CD4-positive, CD25-positive, alpha-beta regulatory T cell (primary cell): Measurements from ENCODE around the gene IL10RA. TPM values are rescaled to one million over a fixed set of nuclear protein-coding genes. Genes with fewer than 3 reads are reported as not detected.
A peak's percentile ranks its signal among the peaks of the same experiment; 100 is the strongest.

Experiments used
- ATAC-seq, 2 donors: fragments of 150-1000 bp; cut with Tn5 transposase; one replicate each; pipeline ENCODE4 v1.10.0; 2021; ENCODE audit warnings: low read depth in 2 of 2, moderate number of reproducible peaks in 2 of 2, moderate library complexity in 1 of 2
- DNase-seq, 3 donors: peaks; one replicate each; pipeline versions ENCODE4 v3.0.0 to v3.0.0-alpha.2; 2012 to 2022; ENCODE audit warnings: mixed read lengths in 1 of 3
- H3K27ac ChIP-seq: one replicate; pipeline ENCODE4 v1.7.0; 2013; ENCODE audit warnings: mild to moderate bottlenecking, low read length; ENCODE audit not compliant: insufficient read depth, poor library complexity, severe bottlenecking
- H3K27me3 ChIP-seq: one replicate; pipeline ENCODE4 v1.7.0; 2013; ENCODE audit warnings: low read length; ENCODE audit not compliant: control insufficient read depth, insufficient read depth
- H3K36me3 ChIP-seq: one replicate; pipeline ENCODE4 v1.7.0; 2013; ENCODE audit warnings: mild to moderate bottlenecking, low read length, moderate library complexity; ENCODE audit not compliant: control insufficient read depth, insufficient read depth
- H3K4me1 ChIP-seq: 2 replicates; pipeline ENCODE4 v1.7.0; 2013; ENCODE audit warnings: mild to moderate bottlenecking, low read length; ENCODE audit not compliant: insufficient read depth, control insufficient read depth, poor library complexity, severe bottlenecking
- H3K4me3 ChIP-seq: one replicate; pipeline ENCODE4 v1.7.0; 2013; ENCODE audit warnings: low read depth, mild to moderate bottlenecking, low read length, moderate library complexity
- H3K9me3 ChIP-seq, 2 experiments: 1 replicate in 1 of 2; 2 replicates in 1 of 2; pipeline ENCODE4 v1.7.0; 2013; ENCODE audit warnings: low read length in 2 of 2, mild to moderate bottlenecking in 1 of 2, moderate library complexity in 1 of 2; ENCODE audit not compliant: control insufficient read depth in 2 of 2
- H3K27ac Mint-ChIP-seq, 3 donors: one replicate each; pipeline ENCODE4 v1.8.0; 2020 to 2022; ENCODE audit warnings: mild to moderate bottlenecking in 3 of 3, mixed read lengths in 3 of 3, moderate library complexity in 2 of 3
- H3K27me3 Mint-ChIP-seq: one replicate; pipeline ENCODE4 v1.8.0; 2022; ENCODE audit warnings: mild to moderate bottlenecking, mixed read lengths
- H3K36me3 Mint-ChIP-seq: one replicate; pipeline ENCODE4 v1.8.0; 2020; ENCODE audit warnings: mixed read lengths
- H3K4me1 Mint-ChIP-seq, 4 donors: one replicate each; pipeline ENCODE4 v1.8.0; 2020 to 2022; ENCODE audit warnings: mixed read lengths in 4 of 4, mild to moderate bottlenecking in 1 of 4
- H3K4me3 Mint-ChIP-seq, 4 donors: one replicate each; pipeline ENCODE4 v1.8.0; 2020 to 2022; ENCODE audit warnings: mild to moderate bottlenecking in 4 of 4, mixed read lengths in 4 of 4, moderate library complexity in 3 of 4
- H3K9me3 Mint-ChIP-seq, 7 donors: one replicate each; pipeline ENCODE4 v1.8.0; 2020 to 2022; ENCODE audit warnings: mixed read lengths in 7 of 7, mild to moderate bottlenecking in 3 of 7, moderate library complexity in 2 of 7
- polyA plus RNA-seq, 4 donors: library from polyadenylated mRNA; unstranded; fragments of 300-500 nt; fragmentation: Illumina TruSeq; gene quantifications; one replicate each; pipeline ENCODE4 v1.2.3, GENCODE V29; 2021
- total RNA-seq: library from RNA; stranded (reverse); gene quantifications from one replicate; pipeline ENCODE4 v1.2.3, GENCODE V29; 2022

The IL10RA gene
- total and polyA plus RNA-seq, 5 donors from 2014 or later, result 572 to 666 (median 654) TPM

GRCh38 chr11:117996058-117996457 is 9.9 kb downstream of the IL10RA start:
- DNase-seq (no peak), ATAC-seq (no peak)
- Mint-ChIP-seq H3K9me3 (peaks cover 0 to 5% (median 0%) of the 10 kb centered on the region in 7 donors), H3K27me3 (no peaks in the 10 kb centered on the region), H3K27ac (peak overlapping the region; percentile 25 to 94 (median 77)), H3K4me3 (peak overlapping the region; percentile 77 to 97 (median 92)), H3K4me1 (peaks cover 20 to 98% (median 75%) of the 10 kb centered on the region in 4 donors), H3K36me3 (peaks cover 80% of the 10 kb centered on the region)
- peaks cover 95% of the 10 kb centered on the region for H3K4me1 ChIP-seq
- H3K36me3 ChIP-seq, result peaks cover 96% of the 10 kb centered on the region
- H3K4me3 ChIP-seq, result peak overlapping the region; percentile 23
- H3K27me3 ChIP-seq, result no peaks in the 10 kb centered on the region
- no peaks in the 10 kb centered on the region for H3K9me3 ChIP-seq
- peak overlapping the region; percentile 83 for H3K27ac ChIP-seq

- Histone ChIP-seq H3K36me3 (peaks cover 83% of the 10 kb centered on the region), H3K4me1 (peaks cover 97% of the 10 kb centered on the region), H3K9me3 (no peaks in the 10 kb centered on the region), H3K4me3 (peak overlapping the region; percentile 39), H3K27ac (peak overlapping the region; percentile 83), H3K27me3 (no peaks in the 10 kb centered on the region)
- no peaks in the 10 kb centered on the region for H3K27me3 Mint-ChIP-seq
- ATAC-seq (no peak), DNase-seq (no peak)
- H3K4me3 Mint-ChIP-seq, result peak overlapping the region; percentile 5 to 97 (median 84)
- peaks cover 0 to 5% (median 0%) of the 10 kb centered on the region in 7 donors for H3K9me3 Mint-ChIP-seq
- H3K27ac Mint-ChIP-seq, result peak overlapping the region; percentile 66 to 97 (median 94)
- peaks cover 23 to 99% (median 81%) of the 10 kb centered on the region in 4 donors for H3K4me1 Mint-ChIP-seq
- H3K36me3 Mint-ChIP-seq, result peaks cover 72% of the 10 kb centered on the region
Measured at GRCh38 chr11:117997406-117997805, 11.2 kb downstream of the IL10RA start.

GRCh38 chr11:117997823-117998579 is 11.8 kb downstream of the IL10RA start:
- H3K27ac ChIP-seq, result peak overlapping the region; percentile 83
- H3K36me3 ChIP-seq, result peaks cover 77% of the 10 kb centered on the region
- no peaks in the 10 kb centered on the region for H3K9me3 ChIP-seq
- H3K27ac Mint-ChIP-seq, result peak overlapping the region; percentile 66 to 97 (median 94)
- H3K4me3 ChIP-seq, result peak overlapping the region; percentile 42
- H3K4me3 Mint-ChIP-seq, result peak overlapping the region; percentile 71 to 97 (median 84)
- H3K27me3 Mint-ChIP-seq, result no peaks in the 10 kb centered on the region
- H3K36me3 Mint-ChIP-seq, result peaks cover 66% of the 10 kb centered on the region
- peak in 1 of 3 donors; percentile 62 for DNase-seq
- H3K9me3 Mint-ChIP-seq, result peaks cover 0 to 2% (median 0%) of the 10 kb centered on the region in 7 donors
- H3K4me1 Mint-ChIP-seq, result peaks cover 20 to 99% (median 81%) of the 10 kb centered on the region in 4 donors
- H3K27me3 ChIP-seq, result no peaks in the 10 kb centered on the region
- ATAC-seq, result no peak
- H3K4me1 ChIP-seq, result peaks cover 97% of the 10 kb centered on the region

GRCh38 chr11:117998664-117999353 is 12.6 kb downstream of the IL10RA start:
- Mint-ChIP-seq H3K4me1 (peaks cover 28 to 99% (median 82%) of the 10 kb centered on the region in 4 donors), H3K27me3 (no peaks in the 10 kb centered on the region), H3K36me3 (peaks cover 61% of the 10 kb centered on the region), H3K27ac (peak overlapping the region; percentile 66 to 97 (median 94)), H3K4me3 (peak overlapping the region; percentile 71 to 97 (median 86)), H3K9me3 (peaks cover 0 to 4% (median 2%) of the 10 kb centered on the region in 7 donors)
- H3K27me3 ChIP-seq, result no peaks in the 10 kb centered on the region
- peaks cover 69% of the 10 kb centered on the region for H3K36me3 ChIP-seq
- H3K4me1 ChIP-seq, result peaks cover 97% of the 10 kb centered on the region
- H3K9me3 ChIP-seq, result peaks cover 0 to 2% of the 10 kb centered on the region in 2 experiments
- H3K4me3 ChIP-seq, result peak overlapping the region; percentile 42
- DNase-seq (no peak), ATAC-seq (no peak)
- peak overlapping the region; percentile 83 for H3K27ac ChIP-seq

- Histone ChIP-seq H3K27me3 (no peaks in the 10 kb centered on the region), H3K27ac (peak overlapping the region; percentile 83), H3K4me3 (no peak overlapping the region), H3K4me1 (peaks cover 97% of the 10 kb centered on the region), H3K36me3 (peaks cover 62% of the 10 kb centered on the region), H3K9me3 (peaks cover 0 to 5% of the 10 kb centered on the region in 2 experiments)
- DNase-seq (no peak), ATAC-seq (no peak)
- Mint-ChIP-seq H3K27me3 (no peaks in the 10 kb centered on the region), H3K4me1 (peaks cover 33 to 99% (median 83%) of the 10 kb centered on the region in 4 donors), H3K4me3 (peak overlapping the region; percentile 68 to 82 (median 75)), H3K27ac (peak overlapping the region; percentile 93 to 97 (median 94)), H3K9me3 (peaks cover 0 to 7% (median 2%) of the 10 kb centered on the region in 7 donors), H3K36me3 (peaks cover 59% of the 10 kb centered on the region)
Measured at GRCh38 chr11:117999354-117999993, 13.3 kb downstream of the IL10RA start.

- Histone ChIP-seq H3K27ac (peak overlapping the region; percentile 83), H3K4me1 (peaks cover 97% of the 10 kb centered on the region), H3K4me3 (peak overlapping the region; percentile 65), H3K36me3 (peaks cover 55% of the 10 kb centered on the region), H3K27me3 (no peaks in the 10 kb centered on the region), H3K9me3 (peaks cover 0 to 5% of the 10 kb centered on the region in 2 experiments)
- Mint-ChIP-seq H3K4me1 (peaks cover 36 to 99% (median 84%) of the 10 kb centered on the region in 4 donors), H3K4me3 (peak overlapping the region; percentile 68 to 82 (median 75)), H3K27ac (peak overlapping the region; percentile 93 to 96 (median 93)), H3K36me3 (peaks cover 52% of the 10 kb centered on the region), H3K27me3 (no peaks in the 10 kb centered on the region), H3K9me3 (peaks cover 0 to 7% (median 2%) of the 10 kb centered on the region in 7 donors)
- ATAC-seq (no peak), DNase-seq (no peak)
Measured at GRCh38 chr11:118000067-118000849, 14.1 kb downstream of the IL10RA start.

GRCh38 chr11:118000850-118001228 is 14.6 kb downstream of the IL10RA start:
- no peak for DNase-seq
- peaks cover 0 to 5% of the 10 kb centered on the region in 2 experiments for H3K9me3 ChIP-seq

More at GRCh38 chr11:118000850-118001228, 14.6 kb downstream of the IL10RA start:
- Mint-ChIP-seq H3K36me3 (peaks cover 46% of the 10 kb centered on the region), H3K4me3 (peak overlapping the region in 3 of 4 donors; percentile 13 to 82 (median 81)), H3K27me3 (no peaks in the 10 kb centered on the region), H3K27ac (peak overlapping the region; percentile 93 to 96 (median 93)), H3K9me3 (peaks cover 0 to 7% (median 2%) of the 10 kb centered on the region in 7 donors), H3K4me1 (peaks cover 40 to 99% (median 83%) of the 10 kb centered on the region in 4 donors)
- Histone ChIP-seq H3K27me3 (no peaks in the 10 kb centered on the region), H3K4me3 (peak overlapping the region; percentile 65), H3K36me3 (peaks cover 49% of the 10 kb centered on the region), H3K4me1 (peaks cover 97% of the 10 kb centered on the region), H3K27ac (peak overlapping the region; percentile 83)
- no peak for ATAC-seq
